OCI-LY3 (cell line): ENCODE data around the gene TIFAB.

Source experiments
- CTCF ChIP-seq: fragments of 200-600, 300-600 bp; sonication (generic); IDR thresholded peaks from 2 replicates; pipeline ENCODE4 v1.5.1; 2014; ENCODE audit warnings: antibody characterized with exemption, low read length, low read depth
- EZH2phosphoT487 ChIP-seq: fragments of 200-600 bp; shearing (Covaris generic); IDR thresholded peaks from 2 replicates; pipeline ENCODE4 v1.6.1; 2018; ENCODE audit warnings: antibody characterized with exemption, mixed run types, low read depth

GRCh38 chr5:135428586-135428985, 23.6 kb downstream of the TIFAB start:
- TF ChIP-seq CTCF (no peak), EZH2phosphoT487 (no peak)
